A549 (cell line): ENCODE results near the gene NDUFB10. TPM values are rescaled to one million over a fixed set of nuclear protein-coding genes. Genes with fewer than 3 reads are reported as not detected.

ENCODE experiments used
- ATAC-seq, 2 experiments: fragments of 200-7000 bp in 1 of 2; fragments of >200 bp in 1 of 2; cut with Nextera tagmentation in 1 of 2; cut with Tn5 transposase in 1 of 2; 3 replicates each; pipeline versions ENCODE4 v1.8.0 to v1.9.1; 2018 to 2020; ENCODE audit warnings: mild to moderate bottlenecking in 1 of 2, moderate library complexity in 1 of 2
- CTCF ChIA-PET: fragments of 300-600 bp; sonication (Branson Sonifier 250); formaldehyde crosslinking; extraction: SDS; loops from one replicate; lab custom pipeline; 2021; ENCODE audit warnings: antibody characterized with exemption, inconsistent platforms; lab: Yijun Ruan, JAX
- POLR2A ChIA-PET: fragments of 350-600 bp; formaldehyde crosslinking; extraction: SDS; loops from one replicate; lab custom pipeline; 2021; ENCODE audit warnings: antibody characterized with exemption, inconsistent platforms; lab: Yijun Ruan, JAX
- DNase-seq, 2 experiments: peaks; one replicate each; pipeline versions ENCODE4 v3.0.0 to v3.0.0-alpha.2; 2011 to 2016; ENCODE audit warnings: low read depth in 1 of 2, low spot score in 1 of 2
- FAIRE-seq: peaks from 2 replicates; lab custom pipeline; 2011; peaks lifted over from hg19 to GRCh38; lab: Jason Lieb, UNC
- H3K27ac ChIP-seq, 2 experiments: fragments of >200 bp; sonication (Bioruptor Twin); formaldehyde crosslinking; 3 replicates each; pipeline ENCODE4 v1.5.1; 2016 to 2017
- H3K4me1 ChIP-seq: fragments of >200 bp; sonication (Bioruptor Twin); formaldehyde crosslinking; 3 replicates; pipeline ENCODE4 v1.6.1; 2016
- H3K4me2 ChIP-seq: fragments of >200 bp; sonication (Bioruptor Twin); formaldehyde crosslinking; 3 replicates; pipeline ENCODE4 v1.6.1; 2016
- H3K4me3 ChIP-seq: fragments of >200 bp; sonication (Bioruptor Twin); formaldehyde crosslinking; 3 replicates; pipeline ENCODE4 v1.5.1; 2016
- H3K9me3 ChIP-seq: fragments of >200 bp; sonication (Bioruptor Twin); formaldehyde crosslinking; 3 replicates; pipeline ENCODE4 v1.6.1; 2016
- BCL3 ChIP-seq: fragments of >200 bp; sonication (Bioruptor Twin); formaldehyde crosslinking; IDR thresholded peaks from 3 replicates; pipeline ENCODE4 v1.6.1; 2016
- CBX2 ChIP-seq: fragments of 200-600 bp; sonication (generic); IDR thresholded peaks from 2 replicates; pipeline ENCODE4 v1.6.1; 2016; ENCODE audit warnings: low read depth, mild to moderate bottlenecking, borderline replicate concordance
- CEBPB ChIP-seq, 2 experiments: fragments of >200 bp in 1 of 2; sonication (Bioruptor Twin) in 1 of 2; formaldehyde crosslinking in 1 of 2; IDR thresholded peaks; 2 replicates each; pipeline ENCODE4 v1.6.1; 2012 to 2016
- CHD2 ChIP-seq: fragments of 150-350 bp; IDR thresholded peaks from 2 replicates; pipeline ENCODE4 v1.6.1; 2014; ENCODE audit warnings: low read length; ENCODE audit not compliant: partially characterized antibody
- CTCF ChIP-seq: fragments of >200 bp; sonication (Bioruptor Twin); formaldehyde crosslinking; IDR thresholded peaks from 3 replicates; pipeline ENCODE4 v1.5.1; 2016
- EHF ChIP-seq: fragments of 250-450 bp; sonication (Bioruptor Pico); IDR thresholded peaks from 2 replicates; pipeline ENCODE4 v1.5.0; 2020; ENCODE audit warnings: mild to moderate bottlenecking
- GATA3 ChIP-seq: IDR thresholded peaks from 2 replicates; pipeline ENCODE4 v1.6.1; 2012; ENCODE audit warnings: borderline replicate concordance
- HOXB13 ChIP-seq: fragments of 250-450 bp; sonication (Bioruptor Pico); IDR thresholded peaks from 2 replicates; pipeline ENCODE4 v1.5.0; 2020; ENCODE audit warnings: low read depth, mild to moderate bottlenecking, moderate library complexity
- MAFK ChIP-seq: fragments of 450-650 bp; IDR thresholded peaks from 2 replicates; pipeline ENCODE4 v1.6.1; 2014; ENCODE audit not compliant: partially characterized antibody
- MAX ChIP-seq: IDR thresholded peaks from 2 replicates; pipeline ENCODE4 v1.6.1; 2012
- RARB ChIP-seq: fragments of 250-450 bp; sonication (Bioruptor Pico); IDR thresholded peaks from 2 replicates; pipeline ENCODE4 v1.8.0; 2021; ENCODE audit warnings: mild to moderate bottlenecking, moderate library complexity
- WGBS: methylation state at CpG from one replicate; pipeline ENCODE4 v1.1.6; 2017; ENCODE audit errors: missing lambda C conversion rate; 5-methylcytosine and 5-hydroxymethylcytosine counted together
- polyA plus RNA-seq, 4 experiments: library from polyadenylated mRNA; depleted of rRNA in 3 of 4; stranded (reverse); fragments of >200 nt; fragmentation: RNase III in 1 of 4; extraction: RNeasy Plus Mini Kit Qiagen cat#74134 plus additional on column Dnase treatment in 1 of 4; gene quantifications; 2 replicates in 3 of 4; 3 replicates in 1 of 4; pipeline ENCODE4 v1.2.3, GENCODE V29; 2011 to 2017

Gene NDUFB10
- polyA plus RNA-seq, 2 of the 4 experiments (the other 2 are of a cell fraction), result 198 to 389 TPM

- TF ChIP-seq CHD2, result no peak
- no peak for TF ChIP-seq RARB (CRISPR knock-in tag)
- TF ChIP-seq, all 56 proteins: peak for 0
- DNase-seq, result no peak
- no peak overlapping the region for H3K4me2 ChIP-seq
These were observed 18.8 kb upstream of the NDUFB10 start for GRCh38 chr16:1940273-1941161.

DNA sequence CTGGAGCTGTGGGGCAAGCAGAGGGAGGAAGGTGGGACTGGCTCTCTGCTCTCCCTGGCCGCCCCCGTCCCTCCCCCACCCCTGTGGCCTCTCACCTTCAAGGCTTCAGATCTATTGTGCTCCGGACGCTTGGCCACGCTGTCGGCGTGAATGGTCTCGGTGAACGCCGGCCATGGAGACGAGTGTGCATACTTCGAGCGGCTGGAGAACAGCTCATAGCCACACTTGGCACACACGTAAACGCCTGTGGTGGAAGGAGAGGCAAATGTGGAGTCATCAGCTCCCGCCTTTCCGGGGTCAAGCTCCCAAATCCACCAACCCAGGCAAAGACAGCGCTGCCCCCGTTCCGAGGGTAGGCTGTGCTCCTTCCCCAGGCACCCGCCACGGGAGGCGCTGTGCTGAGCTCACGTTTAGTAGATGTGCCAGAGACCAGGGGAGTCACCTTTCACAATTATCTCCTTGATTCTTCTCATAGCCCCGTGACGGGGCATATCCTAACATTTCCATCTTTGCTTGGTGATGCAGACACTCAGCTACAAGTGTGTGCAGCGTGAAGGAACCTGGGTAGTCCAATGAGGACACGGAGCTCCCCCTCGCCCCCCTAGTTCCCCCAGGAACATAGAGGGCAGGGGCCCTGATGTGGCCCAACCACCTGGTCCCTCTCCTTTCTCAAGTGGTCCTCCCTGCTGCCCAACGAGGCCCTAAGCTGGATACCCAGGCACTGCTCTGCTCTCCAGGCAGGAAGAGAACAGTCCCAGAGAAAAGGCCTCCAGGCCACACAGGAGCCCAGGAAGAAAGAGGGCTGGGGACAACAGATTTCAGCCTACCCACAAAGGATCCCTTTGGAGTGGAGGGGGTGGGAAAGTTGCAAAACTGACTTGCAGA lies 17.9 kb upstream of the NDUFB10 start:
- no peaks in the 10 kb centered on the region for H3K9me3 ChIP-seq
- peak overlapping the region; percentile 86 for H3K4me2 ChIP-seq
- 82% methylated on average over 30 of the region's 30 CpGs for WGBS

More at GRCh38 chr16:1940273-1941161, 18.8 kb upstream of the NDUFB10 start:
- FAIRE-seq, result no peak
- Histone ChIP-seq H3K27ac (no peak overlapping the region), H3K4me1 (peaks cover 22% of the 10 kb centered on the region), H3K9me3 (no peaks in the 10 kb centered on the region), H3K4me3 (no peak overlapping the region)
- ATAC-seq, result no peak
- CTCF ChIA-PET, result interaction anchor here (0.6 to 7.1 kb wide), 15 partner anchors 8 to 200 kb away, joined by 3 to 63 read pairs (median 6); partner anchors contain the start of genes RNF151, RPL3L and RPS2
- WGBS, result 91% methylated on average over 23 of the region's 23 CpGs
- POLR2A ChIA-PET, result interaction anchor here (0.6 to 1.8 kb wide), 3 partner anchors 8 to 58 kb away, joined by 3 to 13 read pairs (median 6); partner anchors contain the start of gene RPS2

More for the DNA sequence above, 17.9 kb upstream of the NDUFB10 start:
- ChIA-PET CTCF (interaction anchor here (0.6 to 7.1 kb wide), 15 partner anchors 9 to 199 kb away, joined by 3 to 63 read pairs (median 6); partner anchors contain the start of genes RNF151, RPL3L and RPS2), POLR2A (interaction anchor here (1.8 kb wide), 1 partner anchor 23 kb away, joined by 6 read pairs; the partner anchor contains the start of gene RPS2)
- peak overlapping the region; percentile 79 to 92 for H3K27ac ChIP-seq
- H3K4me3 ChIP-seq, result peak overlapping the region; percentile 84
- ATAC-seq (peak in 1 of 2 experiments; percentile 42; a peak in 2 of 6 replicates), DNase-seq (no peak), FAIRE-seq (no peak)
- no peak for TF ChIP-seq CEBPB (IDR thresholded peaks at IDR 0.05)
- no peak for TF ChIP-seq EHF
- TF ChIP-seq CBX2, result no peak
- no peak for TF ChIP-seq HOXB13
- TF ChIP-seq GATA3, result no peak
- no peak for TF ChIP-seq MAFK
- TF ChIP-seq MAX, result no peak
- peak; percentile 11; the same call in 1 of the 3 replicates for TF ChIP-seq CTCF
- no peak for TF ChIP-seq BCL3
- peaks cover 19% of the 10 kb centered on the region for H3K4me1 ChIP-seq
